HepG2 (cell line): ENCODE data around the gene TBX6. TPM values are rescaled to one million over a fixed set of nuclear protein-coding genes. Genes with fewer than 3 reads are reported as not detected.

ENCODE experiments used
- E2F1 ChIP-seq: sonication (generic); formaldehyde crosslinking; IDR thresholded peaks from 2 replicates; pipeline ENCODE4 v1.5.0; 2020; ENCODE audit warnings: missing genetic modification reagents
- FOXA3 ChIP-seq: IDR thresholded peaks from 2 replicates; pipeline ENCODE4 v1.6.1; 2016; ENCODE audit warnings: missing genetic modification reagents, missing compliant biosample characterization
- HMG20A ChIP-seq: IDR thresholded peaks from 2 replicates; pipeline ENCODE4 v1.6.1; 2016; ENCODE audit warnings: borderline replicate concordance
- POLR2AphosphoS2 ChIP-seq: IDR thresholded peaks from 2 replicates; pipeline ENCODE4 v1.6.1; 2011; ENCODE audit warnings: low read depth, low read length, improper control_type of control experiment
- REST ChIP-seq, 2 experiments: IDR thresholded peaks; 2 replicates each; pipeline ENCODE4 v1.6.1; 2011 to 2012; ENCODE audit warnings: low read length in 2 of 2, borderline replicate concordance in 1 of 2, low read depth in 1 of 2, mild to moderate bottlenecking in 1 of 2, moderate library complexity in 1 of 2
- STAT6 ChIP-seq: sonication (generic); formaldehyde crosslinking; IDR thresholded peaks from 2 replicates; pipeline ENCODE4 v1.4.0; 2020; ENCODE audit warnings: missing genetic modification reagents, mild to moderate bottlenecking, borderline replicate concordance
- TAF15 ChIP-seq: fragments of 200-400 bp; formaldehyde crosslinking; IDR thresholded peaks from one replicate; pipeline ENCODE4 v1.6.1; 2018; ENCODE audit warnings: mild to moderate bottlenecking, low read depth, low read length; ENCODE audit not compliant: poor library complexity, severe bottlenecking
- UBTF ChIP-seq: sonication (generic); formaldehyde crosslinking; IDR thresholded peaks from 2 replicates; pipeline ENCODE4 v1.4.0; 2020; ENCODE audit warnings: mild to moderate bottlenecking, missing genetic modification reagents
- YEATS4 ChIP-seq: sonication (generic); formaldehyde crosslinking; IDR thresholded peaks from 2 replicates; pipeline ENCODE4 v1.4.0; 2020; ENCODE audit warnings: missing genetic modification reagents, borderline replicate concordance
- ZC3H13 ChIP-seq: sonication (generic); formaldehyde crosslinking; IDR thresholded peaks from 2 replicates; pipeline ENCODE4 v1.8.1; 2023; ENCODE audit warnings: mild to moderate bottlenecking, missing genetic modification reagents, moderate library complexity
- ZGPAT ChIP-seq: IDR thresholded peaks from 2 replicates; pipeline ENCODE4 v1.6.1; 2016; ENCODE audit warnings: mild to moderate bottlenecking
- ZNF101 ChIP-seq: sonication (generic); formaldehyde crosslinking; IDR thresholded peaks from 2 replicates; pipeline ENCODE4 v1.4.0; 2020; ENCODE audit warnings: mild to moderate bottlenecking, low read depth, missing genetic modification reagents, borderline replicate concordance
- ZNF280B ChIP-seq: sonication (generic); formaldehyde crosslinking; IDR thresholded peaks from 2 replicates; pipeline ENCODE4 v1.5.0; 2020; ENCODE audit warnings: missing genetic modification reagents, mild to moderate bottlenecking, borderline replicate concordance
- ZNF598 ChIP-seq: sonication (generic); formaldehyde crosslinking; IDR thresholded peaks from 2 replicates; pipeline ENCODE4 v1.5.1; 2020; ENCODE audit warnings: mild to moderate bottlenecking, missing genetic modification reagents, borderline replicate concordance
- polyA plus RNA-seq, 8 experiments: library from polyadenylated mRNA; depleted of rRNA in 3 of 8; stranded (reverse) in 7 of 8; unstranded in 1 of 8; fragments of >200 nt; fragmentation: Illumina TruSeq in 4 of 8; extraction: Trizol in 4 of 8; gene quantifications; 2 replicates each; pipeline versions ENCODE4 v1.2.1 to v1.2.3, GENCODE V29; 2011 to 2016; ENCODE audit warnings: low read depth in 4 of 8, missing spikeins in 1 of 8, mixed read lengths in 1 of 8; ENCODE audit not compliant: insufficient read depth in 1 of 8
- total RNA-seq, 5 experiments: library from RNA; depleted of rRNA; stranded (reverse); fragments of >200 nt; fragmentation: Illumina TruSeq; extraction: Trizol; gene quantifications; 2 replicates each; pipeline ENCODE4 v1.2.3, GENCODE V29; 2016; ENCODE audit warnings: low read depth in 1 of 5

The TBX6 gene
- total and polyA plus RNA-seq, 2 of the 13 experiments (the other 11 are each of a cell fraction or from before 2014, with no cell fraction given), result 0.24 to 0.42 TPM

- TF ChIP-seq REST (IDR thresholded peaks at IDR 0.05; ENCODE audit: borderline replicate concordance in 1 of 2, low read depth in 1 of 2, low read length in 2 of 2), result no peak
- TF ChIP-seq ZGPAT (CRISPR knock-in tag), result peak; percentile 75; the same call in 1 of the 2 replicates
- TF ChIP-seq HMG20A (CRISPR knock-in tag), result no peak
- TF ChIP-seq ZNF280B (CRISPR knock-in tag), result peak; percentile 58; the same call in 1 of the 2 replicates
- TF ChIP-seq UBTF (CRISPR knock-in tag), result peak; percentile 66
- peak; percentile 75; the same call in 1 of the 2 replicates for TF ChIP-seq POLR2AphosphoS2
- TF ChIP-seq FOXA3, result no peak; the same call in 1 of the 2 replicates
- TF ChIP-seq STAT6 (CRISPR knock-in tag), result no peak
- TF ChIP-seq ZC3H13, result peak; percentile 70; the same call in 1 of the 2 replicates
- no peak for TF ChIP-seq E2F1 (CRISPR knock-in tag)
- no peak for TF ChIP-seq ZNF598 (CRISPR knock-in tag)
- no peak for TF ChIP-seq TAF15
- TF ChIP-seq ZNF101 (CRISPR knock-in tag), result no peak
- peak; percentile 64 for TF ChIP-seq YEATS4 (CRISPR knock-in tag)
Observed at GRCh38 chr16:30075503-30076275, 16.0 kb downstream of the TBX6 start, which contains the start of gene PPP4C (continued).
